ENCODE data around the gene CYTIP. TPM values are rescaled to one million over a fixed set of nuclear protein-coding genes. Genes with fewer than 3 reads are reported as not detected.

Gene CYTIP
- total and polyA plus RNA-seq, 4 donors = 1.6 to 5.5 (median 2.1) TPM

DNA sequence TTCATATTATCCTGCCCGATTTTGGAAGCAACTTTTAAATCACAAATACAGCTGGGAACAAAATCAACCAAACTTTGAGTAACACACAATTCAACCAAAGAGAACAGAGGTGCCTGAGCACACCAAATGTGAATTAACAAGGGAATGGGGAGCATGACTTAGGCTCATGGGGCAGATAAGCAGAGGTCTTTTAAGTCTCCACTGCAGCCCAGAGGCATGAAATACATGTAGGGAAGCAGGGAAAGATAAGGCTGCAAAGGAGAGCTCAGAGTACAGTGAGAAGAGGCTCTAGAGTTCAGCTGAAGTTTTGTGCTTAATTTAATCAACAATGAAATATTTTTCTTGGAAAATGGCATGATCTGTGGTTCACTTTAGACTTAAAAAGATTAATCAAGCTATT is 49.0 kb downstream of the CYTIP start:
- H3K9me3 ChIP-seq (ENCODE audit: control insufficient read depth in 4 of 4, low read length in 3 of 4) = no peaks in the 10 kb centered on the region
- no peak overlapping the region for H3K9ac ChIP-seq (ENCODE audit: low read depth in 1 of 2, low read length in 2 of 2)
- H3K27ac ChIP-seq (ENCODE audit: low read depth in 1 of 2, low read length in 2 of 2) = no peak overlapping the region
- 84% methylated on average over 1 of the region's 1 CpG for WGBS
- DNase-seq (ENCODE audit: low spot score) = no peak
- H3K4me1 ChIP-seq (ENCODE audit: control insufficient read depth in 4 of 4, insufficient read depth in 4 of 4, low read length in 3 of 4) = no peaks in the 10 kb centered on the region
- no peaks in the 10 kb centered on the region for H3K27me3 ChIP-seq (ENCODE audit: control insufficient read depth in 4 of 4, insufficient read depth in 4 of 4, low read length in 3 of 4)
- no peak overlapping the region for H3K4me3 ChIP-seq (ENCODE audit: low read depth in 1 of 3, low read length in 3 of 3)
- TF ChIP-seq, protein P1, sequence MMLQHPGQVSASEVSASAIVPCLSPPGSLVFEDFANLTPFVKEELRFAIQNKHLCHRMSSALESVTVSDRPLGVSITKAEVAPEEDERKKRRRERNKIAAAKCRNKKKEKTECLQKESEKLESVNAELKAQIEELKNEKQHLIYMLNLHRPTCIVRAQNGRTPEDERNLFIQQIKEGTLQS (IDR thresholded peaks at IDR 0.05) = no peak
- TF ChIP-seq YY1 (IDR thresholded peaks at IDR 0.05) (no peak), FOXA2 (IDR thresholded peaks at IDR 0.05) (no peak), NR2F2 (IDR thresholded peaks at IDR 0.05) (no peak), RAD21 (IDR thresholded peaks at IDR 0.05) (no peak), FOXA1 (IDR thresholded peaks at IDR 0.05) (no peak), HNF4A (conservative IDR thresholded peaks at IDR 0.05) (no peak), HNF4G (IDR thresholded peaks at IDR 0.05) (no peak)
- TF ChIP-seq, protein P2, sequence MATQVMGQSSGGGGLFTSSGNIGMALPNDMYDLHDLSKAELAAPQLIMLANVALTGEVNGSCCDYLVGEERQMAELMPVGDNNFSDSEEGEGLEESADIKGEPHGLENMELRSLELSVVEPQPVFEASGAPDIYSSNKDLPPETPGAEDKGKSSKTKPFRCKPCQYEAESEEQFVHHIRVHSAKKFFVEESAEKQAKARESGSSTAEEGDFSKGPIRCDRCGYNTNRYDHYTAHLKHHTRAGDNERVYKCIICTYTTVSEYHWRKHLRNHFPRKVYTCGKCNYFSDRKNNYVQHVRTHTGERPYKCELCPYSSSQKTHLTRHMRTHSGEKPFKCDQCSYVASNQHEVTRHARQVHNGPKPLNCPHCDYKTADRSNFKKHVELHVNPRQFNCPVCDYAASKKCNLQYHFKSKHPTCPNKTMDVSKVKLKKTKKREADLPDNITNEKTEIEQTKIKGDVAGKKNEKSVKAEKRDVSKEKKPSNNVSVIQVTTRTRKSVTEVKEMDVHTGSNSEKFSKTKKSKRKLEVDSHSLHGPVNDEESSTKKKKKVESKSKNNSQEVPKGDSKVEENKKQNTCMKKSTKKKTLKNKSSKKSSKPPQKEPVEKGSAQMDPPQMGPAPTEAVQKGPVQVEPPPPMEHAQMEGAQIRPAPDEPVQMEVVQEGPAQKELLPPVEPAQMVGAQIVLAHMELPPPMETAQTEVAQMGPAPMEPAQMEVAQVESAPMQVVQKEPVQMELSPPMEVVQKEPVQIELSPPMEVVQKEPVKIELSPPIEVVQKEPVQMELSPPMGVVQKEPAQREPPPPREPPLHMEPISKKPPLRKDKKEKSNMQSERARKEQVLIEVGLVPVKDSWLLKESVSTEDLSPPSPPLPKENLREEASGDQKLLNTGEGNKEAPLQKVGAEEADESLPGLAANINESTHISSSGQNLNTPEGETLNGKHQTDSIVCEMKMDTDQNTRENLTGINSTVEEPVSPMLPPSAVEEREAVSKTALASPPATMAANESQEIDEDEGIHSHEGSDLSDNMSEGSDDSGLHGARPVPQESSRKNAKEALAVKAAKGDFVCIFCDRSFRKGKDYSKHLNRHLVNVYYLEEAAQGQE (IDR thresholded peaks at IDR 0.05) = no peak
- TF ChIP-seq, protein P3, sequence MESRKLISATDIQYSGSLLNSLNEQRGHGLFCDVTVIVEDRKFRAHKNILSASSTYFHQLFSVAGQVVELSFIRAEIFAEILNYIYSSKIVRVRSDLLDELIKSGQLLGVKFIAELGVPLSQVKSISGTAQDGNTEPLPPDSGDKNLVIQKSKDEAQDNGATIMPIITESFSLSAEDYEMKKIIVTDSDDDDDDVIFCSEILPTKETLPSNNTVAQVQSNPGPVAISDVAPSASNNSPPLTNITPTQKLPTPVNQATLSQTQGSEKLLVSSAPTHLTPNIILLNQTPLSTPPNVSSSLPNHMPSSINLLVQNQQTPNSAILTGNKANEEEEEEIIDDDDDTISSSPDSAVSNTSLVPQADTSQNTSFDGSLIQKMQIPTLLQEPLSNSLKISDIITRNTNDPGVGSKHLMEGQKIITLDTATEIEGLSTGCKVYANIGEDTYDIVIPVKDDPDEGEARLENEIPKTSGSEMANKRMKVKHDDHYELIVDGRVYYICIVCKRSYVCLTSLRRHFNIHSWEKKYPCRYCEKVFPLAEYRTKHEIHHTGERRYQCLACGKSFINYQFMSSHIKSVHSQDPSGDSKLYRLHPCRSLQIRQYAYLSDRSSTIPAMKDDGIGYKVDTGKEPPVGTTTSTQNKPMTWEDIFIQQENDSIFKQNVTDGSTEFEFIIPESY (IDR thresholded peaks at IDR 0.05) = no peak
- TF ChIP-seq, protein P4, sequence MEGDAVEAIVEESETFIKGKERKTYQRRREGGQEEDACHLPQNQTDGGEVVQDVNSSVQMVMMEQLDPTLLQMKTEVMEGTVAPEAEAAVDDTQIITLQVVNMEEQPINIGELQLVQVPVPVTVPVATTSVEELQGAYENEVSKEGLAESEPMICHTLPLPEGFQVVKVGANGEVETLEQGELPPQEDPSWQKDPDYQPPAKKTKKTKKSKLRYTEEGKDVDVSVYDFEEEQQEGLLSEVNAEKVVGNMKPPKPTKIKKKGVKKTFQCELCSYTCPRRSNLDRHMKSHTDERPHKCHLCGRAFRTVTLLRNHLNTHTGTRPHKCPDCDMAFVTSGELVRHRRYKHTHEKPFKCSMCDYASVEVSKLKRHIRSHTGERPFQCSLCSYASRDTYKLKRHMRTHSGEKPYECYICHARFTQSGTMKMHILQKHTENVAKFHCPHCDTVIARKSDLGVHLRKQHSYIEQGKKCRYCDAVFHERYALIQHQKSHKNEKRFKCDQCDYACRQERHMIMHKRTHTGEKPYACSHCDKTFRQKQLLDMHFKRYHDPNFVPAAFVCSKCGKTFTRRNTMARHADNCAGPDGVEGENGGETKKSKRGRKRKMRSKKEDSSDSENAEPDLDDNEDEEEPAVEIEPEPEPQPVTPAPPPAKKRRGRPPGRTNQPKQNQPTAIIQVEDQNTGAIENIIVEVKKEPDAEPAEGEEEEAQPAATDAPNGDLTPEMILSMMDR (IDR thresholded peaks at IDR 0.05; ENCODE audit: low read depth, low read length, missing input control) = no peak
- TF ChIP-seq, protein P5, sequence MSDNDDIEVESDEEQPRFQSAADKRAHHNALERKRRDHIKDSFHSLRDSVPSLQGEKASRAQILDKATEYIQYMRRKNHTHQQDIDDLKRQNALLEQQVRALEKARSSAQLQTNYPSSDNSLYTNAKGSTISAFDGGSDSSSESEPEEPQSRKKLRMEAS (IDR thresholded peaks at IDR 0.05) = no peak
- no peaks in the 10 kb centered on the region for H3K36me3 ChIP-seq (ENCODE audit: control insufficient read depth in 4 of 4, insufficient read depth in 3 of 4, low read depth in 1 of 4, low read length in 3 of 4)

DNA sequence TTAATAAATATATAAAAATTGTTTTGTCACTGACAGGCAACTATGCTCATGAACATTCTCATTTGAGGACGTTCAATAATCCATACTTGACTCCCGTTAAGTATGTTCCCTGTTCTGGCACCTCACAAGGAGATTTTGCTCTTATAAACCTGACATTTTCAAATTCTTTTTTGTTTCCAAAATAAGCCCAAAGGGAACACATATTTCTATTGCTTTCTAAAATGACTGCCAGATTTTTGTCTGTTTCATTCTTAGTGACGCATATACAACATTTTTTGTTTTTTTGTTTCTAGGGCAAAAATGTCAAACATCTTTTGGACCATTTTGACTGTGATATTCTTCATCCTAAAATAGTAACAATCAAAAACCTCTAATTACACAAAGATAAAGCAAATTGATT is 50.5 kb downstream of the CYTIP start:
- WGBS = 94% methylated on average over 3 of the region's 3 CpGs
- no peaks in the 10 kb centered on the region for H3K4me1 ChIP-seq (ENCODE audit: control insufficient read depth in 4 of 4, insufficient read depth in 4 of 4, low read length in 3 of 4)
- no peak overlapping the region for H3K4me3 ChIP-seq (ENCODE audit: low read depth in 1 of 3, low read length in 3 of 3)
- H3K9ac ChIP-seq (ENCODE audit: low read depth in 1 of 2, low read length in 2 of 2) = no peak overlapping the region
- H3K9me3 ChIP-seq (ENCODE audit: control insufficient read depth in 4 of 4, low read length in 3 of 4) = no peaks in the 10 kb centered on the region
- DNase-seq (ENCODE audit: low spot score) = no peak
- H3K27ac ChIP-seq (ENCODE audit: low read depth in 1 of 2, low read length in 2 of 2) = no peak overlapping the region
- no peaks in the 10 kb centered on the region for H3K36me3 ChIP-seq (ENCODE audit: control insufficient read depth in 4 of 4, insufficient read depth in 3 of 4, low read depth in 1 of 4, low read length in 3 of 4)
- TF ChIP-seq YY1 (IDR thresholded peaks at IDR 0.05) = no peak
- TF ChIP-seq TAF1 (conservative IDR thresholded peaks at IDR 0.05) = no peak
- no peak for TF ChIP-seq EGR1 (IDR thresholded peaks at IDR 0.05; ENCODE audit: low read depth in 2 of 2)
- TF ChIP-seq RAD21 (IDR thresholded peaks at IDR 0.05) = no peak
- TF ChIP-seq, protein P4 (IDR thresholded peaks at IDR 0.05; ENCODE audit: low read depth, low read length, missing input control) = no peak
- TF ChIP-seq, protein P2 (IDR thresholded peaks at IDR 0.05) = no peak
- TF ChIP-seq HNF4A (conservative IDR thresholded peaks at IDR 0.05) = no peak
- no peak for TF ChIP-seq FOXA2 (IDR thresholded peaks at IDR 0.05)
- no peak for TF ChIP-seq HNF4G (IDR thresholded peaks at IDR 0.05)
- TF ChIP-seq JUND (IDR thresholded peaks at IDR 0.05) = no peak
- TF ChIP-seq, protein P3 (IDR thresholded peaks at IDR 0.05) = no peak
- no peaks in the 10 kb centered on the region for H3K27me3 ChIP-seq (ENCODE audit: control insufficient read depth in 4 of 4, insufficient read depth in 4 of 4, low read length in 3 of 4)

Measured in liver (tissue), 9 donors.